ENCODE measurements around the gene NTN3.

The NTN3 gene

GRCh38 chr16:2515180-2515851 lies 44.2 kb downstream of the NTN3 start:
- peak; percentile 52 for DNase-seq

DNA sequence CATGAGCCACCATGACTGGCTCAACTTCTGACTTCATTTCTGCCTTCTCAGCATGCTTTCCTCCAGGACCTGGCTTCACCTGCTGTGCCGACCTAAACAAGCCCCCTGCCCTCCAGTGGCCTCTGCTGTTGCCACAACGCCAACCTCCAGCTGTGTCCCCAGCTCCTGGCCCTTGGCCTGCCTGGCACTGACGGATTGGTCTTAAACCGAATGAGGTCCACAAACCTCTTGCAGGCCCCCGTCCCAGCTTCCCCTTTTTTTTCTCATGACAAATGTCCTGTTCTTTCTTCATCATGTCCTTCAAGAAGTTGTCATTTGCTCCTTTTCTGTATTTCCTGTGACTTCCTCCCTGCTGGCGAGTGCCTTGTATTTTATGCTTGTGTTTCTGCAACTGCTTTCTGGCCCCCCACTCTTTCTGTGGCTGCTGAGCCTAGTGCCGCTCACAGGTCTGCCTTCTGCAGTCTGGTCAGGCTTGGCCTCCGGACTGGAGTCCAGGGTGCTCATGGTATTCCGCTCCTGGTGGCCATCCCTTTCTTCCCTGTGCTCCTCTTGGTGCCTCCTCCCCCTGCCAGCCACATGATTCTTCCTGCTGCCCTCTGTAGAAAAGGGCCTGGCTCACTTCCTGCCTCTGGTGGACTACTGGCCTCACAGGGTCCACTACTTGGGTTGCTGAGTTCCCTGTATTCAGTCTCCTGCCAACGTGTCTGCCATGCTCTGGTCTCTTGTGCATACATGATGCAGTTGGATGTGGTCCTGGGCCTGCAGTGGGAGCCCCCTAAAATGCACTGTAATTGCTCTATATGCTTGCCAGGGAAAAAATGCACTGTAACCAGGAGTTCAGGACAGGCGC lies 45.5 kb downstream of the NTN3 start:
- DNase-seq = peak; percentile 88

DNA sequence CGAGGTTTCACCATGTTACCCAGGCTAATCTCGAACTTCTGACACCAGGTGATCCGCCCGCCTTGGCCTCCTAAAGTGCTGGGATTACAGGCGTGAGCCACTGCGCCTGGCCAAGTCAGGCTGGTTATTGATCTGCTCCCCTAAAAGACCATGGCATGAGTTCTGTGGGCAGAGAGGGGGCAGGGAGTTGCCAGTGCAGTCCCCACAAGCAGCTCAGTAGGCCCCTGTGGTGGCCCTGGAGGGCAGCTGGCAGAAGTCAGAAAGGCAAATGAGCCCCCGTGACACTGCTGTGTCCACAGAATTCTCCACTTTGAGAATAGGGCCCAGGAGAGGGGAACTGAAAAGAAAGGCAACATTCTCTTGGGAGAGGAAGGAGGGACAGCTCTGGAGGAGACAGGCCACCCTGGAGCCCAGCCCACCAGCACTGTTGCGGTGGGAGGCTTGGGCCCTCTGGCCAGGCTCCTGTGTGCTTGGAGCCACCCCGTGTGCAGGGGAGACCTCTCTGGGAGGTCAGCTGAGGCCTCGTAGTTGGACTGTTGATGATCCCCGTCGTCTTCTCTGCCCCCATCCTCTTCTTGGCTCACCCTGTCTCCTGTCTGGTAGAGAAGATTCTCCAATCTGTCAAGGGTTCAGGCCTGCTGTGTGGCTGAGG lies 47.0 kb downstream of the NTN3 start:
- DNase-seq = no peak

- DNase-seq = no peak
Measured at GRCh38 chr16:2518823-2519710, 48.0 kb downstream of the NTN3 start.

GRCh38 chr16:2519711-2520080 lies 48.6 kb downstream of the NTN3 start:
- no peak for DNase-seq

DNA sequence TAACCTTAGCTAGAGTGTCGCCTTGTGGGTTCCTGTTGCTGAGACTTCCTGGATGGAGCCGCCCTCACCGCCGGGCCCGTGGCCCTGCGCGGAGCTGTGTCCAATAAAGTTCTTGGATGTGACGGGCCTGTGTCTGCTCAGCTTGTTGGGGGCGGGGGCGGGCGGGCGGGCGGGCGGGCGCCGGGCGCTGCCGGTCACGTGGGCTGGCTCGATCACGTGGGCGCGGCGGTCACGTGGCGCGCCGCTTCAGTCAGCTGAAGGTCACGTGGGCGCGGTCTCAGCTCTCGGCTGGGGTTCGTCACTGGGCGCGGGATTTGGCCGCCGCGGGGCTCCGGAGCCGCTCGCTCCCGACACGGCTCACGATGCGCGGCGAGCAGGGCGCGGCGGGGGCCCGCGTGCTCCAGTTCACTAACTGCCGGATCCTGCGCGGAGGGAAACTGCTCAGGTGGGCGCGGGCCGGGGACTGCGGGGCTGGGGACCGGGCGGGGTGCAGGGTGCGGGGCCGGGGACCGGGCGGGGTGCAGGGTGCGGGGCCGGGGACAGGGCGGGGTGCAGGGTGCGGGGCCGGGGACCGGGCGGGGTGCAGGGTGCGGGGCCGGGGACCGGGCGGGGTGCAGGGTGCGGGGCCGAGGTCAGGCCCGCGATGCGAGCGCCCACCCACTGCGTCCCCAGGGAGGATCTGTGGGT lies 49.1 kb downstream of the NTN3 start, which contains the start of gene AMDHD2:
AMDHD2 (plus strand) TSS at position 275 of the 687 bp plus-strand sequence; CDS start at position 363, 88 bp downstream.
- DNase-seq = peak; percentile 96

DNA sequence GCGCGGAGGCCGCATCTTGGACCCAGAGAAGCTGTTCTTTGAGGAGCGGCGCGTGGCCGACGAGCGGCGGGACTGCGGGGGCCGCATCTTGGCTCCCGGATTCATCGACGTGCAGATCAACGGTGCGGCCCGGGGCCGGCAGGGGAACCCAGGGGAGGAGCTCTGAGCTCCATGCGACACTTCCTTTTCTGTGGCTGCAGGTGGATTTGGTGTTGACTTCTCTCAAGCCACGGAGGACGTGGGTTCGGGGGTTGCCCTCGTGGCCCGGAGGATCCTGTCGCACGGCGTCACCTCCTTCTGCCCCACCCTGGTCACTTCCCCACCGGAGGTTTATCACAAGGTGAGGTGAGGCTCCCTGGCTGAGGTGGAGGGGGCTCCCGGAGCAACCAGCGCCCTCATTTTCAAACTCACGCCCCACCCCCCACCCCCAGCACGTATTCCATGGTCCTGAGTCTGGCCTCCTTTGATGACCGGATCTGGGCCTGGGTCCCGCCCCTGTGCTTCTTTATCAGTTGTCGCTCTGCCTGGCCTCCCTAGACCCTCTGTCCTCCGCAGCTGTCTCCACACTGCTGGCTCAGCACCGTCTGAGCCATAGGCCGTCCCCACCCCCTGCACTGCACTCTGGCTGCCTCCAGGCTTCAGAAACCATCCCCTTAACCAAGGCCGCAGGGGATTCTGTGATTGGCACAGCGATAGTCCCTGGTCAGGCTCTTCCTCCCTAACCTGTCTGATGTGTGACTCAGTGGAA lies 49.9 kb downstream of the NTN3 start:
- DNase-seq = peak; percentile 73
